G401 (cell line): Measurements from ENCODE around the gene KLHL5. TPM values are rescaled to one million over a fixed set of nuclear protein-coding genes. Genes with fewer than 3 reads are reported as not detected.
A peak's percentile ranks its signal among the peaks of the same experiment; 100 is the strongest.

Experiments
- DNase-seq: peaks from one replicate; pipeline ENCODE4 v3.0.0-alpha.2; 2015; ENCODE audit warnings: low spot score
- in situ Hi-C: cut with HindIII; loops from 2 replicates; pipeline ENCODE4 v1.10.0; 2016; ENCODE audit warnings: low sequenced_read_pairs, mixed read lengths
- total RNA-seq: library from RNA; depleted of rRNA; stranded (reverse); fragments of >200 nt; shearing (Covaris generic); gene quantifications from 2 replicates; pipeline ENCODE4 v1.2.3, GENCODE V29; 2014

Gene KLHL5
- total RNA-seq, 1 experiment from 2014 or later, result 91.7 TPM

DNA sequence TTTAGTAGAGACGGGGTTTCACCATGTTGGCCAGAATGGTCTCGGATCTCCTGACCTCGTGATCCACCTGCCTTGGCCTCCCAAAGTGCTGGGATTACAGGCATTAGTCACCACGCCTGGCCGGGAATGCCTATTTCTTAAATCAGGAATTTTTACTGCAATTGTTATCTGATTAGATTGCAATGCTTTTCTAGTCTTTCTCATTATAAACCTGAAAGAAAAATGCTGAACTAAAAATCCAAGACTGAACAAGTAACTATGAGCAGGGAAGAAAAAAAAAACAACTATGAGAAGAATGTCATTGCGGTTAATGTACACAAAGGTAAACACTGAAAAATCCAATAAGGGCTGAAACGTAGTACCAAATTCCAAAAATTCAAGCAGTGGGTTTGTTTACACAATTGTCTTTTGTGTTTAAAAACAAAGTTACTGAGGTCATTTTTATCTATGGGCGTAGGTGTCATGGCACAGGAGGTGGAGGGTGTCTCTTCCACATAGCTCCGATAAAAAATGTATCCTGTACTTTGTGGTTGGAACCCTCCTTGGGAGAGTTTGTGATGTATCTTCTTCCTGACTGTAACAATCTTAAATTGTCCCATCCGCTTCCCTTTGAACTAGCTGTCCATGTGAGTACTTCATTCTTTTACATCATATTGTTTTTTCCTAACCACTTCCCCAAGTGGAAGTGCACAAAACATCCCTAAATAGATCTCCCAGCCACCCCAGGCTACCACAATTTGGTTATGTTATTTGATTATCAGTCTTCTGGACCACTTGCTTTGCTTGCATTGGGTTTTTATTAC is 18.8 kb upstream of the KLHL5 start:
- in situ Hi-C loops, result no loop called here
- DNase-seq, result no peak

DNA sequence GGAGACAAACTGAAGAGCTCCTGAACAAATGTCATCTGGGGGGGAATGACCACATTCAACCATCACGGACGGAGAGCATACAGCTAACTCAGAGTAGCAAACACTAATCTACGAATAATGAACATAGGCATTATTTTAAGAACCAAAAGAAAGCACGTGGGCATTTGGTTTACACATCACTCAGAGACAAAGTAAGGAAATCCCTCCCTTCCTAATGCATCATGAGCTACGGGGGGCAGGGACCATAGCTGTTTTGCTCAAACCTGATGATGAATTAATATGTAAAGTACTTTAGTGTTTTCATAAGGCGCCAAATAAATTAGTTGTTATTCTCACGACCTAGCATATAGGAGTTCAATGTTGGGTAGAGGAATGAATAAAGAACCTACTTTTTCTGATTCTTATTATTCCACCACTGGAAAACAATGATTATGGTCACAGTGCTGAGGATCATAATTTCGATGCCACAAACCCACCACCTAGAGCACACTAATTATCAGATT is 18.1 kb upstream of the KLHL5 start:
- in situ Hi-C loops, result no loop called here
- peak; percentile 50 for DNase-seq

DNA sequence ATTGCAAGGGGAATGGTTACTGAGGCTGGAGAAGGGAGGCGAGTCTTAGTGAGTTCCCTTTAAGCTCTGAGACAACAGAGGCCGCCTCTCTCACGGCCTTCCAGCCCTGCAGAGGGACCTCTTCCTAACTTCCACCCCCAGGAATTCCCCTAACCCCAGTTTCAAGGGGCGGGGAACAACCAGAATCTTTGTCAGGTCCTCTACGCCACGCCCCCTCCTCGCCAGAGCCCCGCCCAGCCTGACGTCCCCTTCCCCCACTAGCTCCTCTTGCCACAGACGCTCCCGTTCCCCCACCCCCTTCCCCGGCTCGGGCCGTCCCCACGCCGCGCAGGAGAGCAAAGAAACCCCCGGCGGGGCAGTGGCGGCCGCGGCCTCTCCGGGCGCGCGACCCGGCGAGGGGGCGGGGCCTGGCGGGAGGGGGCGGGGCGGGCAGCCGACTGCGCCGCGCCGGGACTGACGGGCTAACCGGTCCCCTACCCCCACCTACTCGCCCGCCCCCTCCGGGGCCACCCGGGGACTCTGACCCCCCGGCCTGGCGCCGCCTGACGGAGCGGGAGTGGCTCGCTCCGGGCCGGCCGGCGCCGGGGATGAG is 17.6 kb upstream of the KLHL5 start:
- DNase-seq, result peak; percentile 83
- in situ Hi-C loops, result no loop called here

DNA sequence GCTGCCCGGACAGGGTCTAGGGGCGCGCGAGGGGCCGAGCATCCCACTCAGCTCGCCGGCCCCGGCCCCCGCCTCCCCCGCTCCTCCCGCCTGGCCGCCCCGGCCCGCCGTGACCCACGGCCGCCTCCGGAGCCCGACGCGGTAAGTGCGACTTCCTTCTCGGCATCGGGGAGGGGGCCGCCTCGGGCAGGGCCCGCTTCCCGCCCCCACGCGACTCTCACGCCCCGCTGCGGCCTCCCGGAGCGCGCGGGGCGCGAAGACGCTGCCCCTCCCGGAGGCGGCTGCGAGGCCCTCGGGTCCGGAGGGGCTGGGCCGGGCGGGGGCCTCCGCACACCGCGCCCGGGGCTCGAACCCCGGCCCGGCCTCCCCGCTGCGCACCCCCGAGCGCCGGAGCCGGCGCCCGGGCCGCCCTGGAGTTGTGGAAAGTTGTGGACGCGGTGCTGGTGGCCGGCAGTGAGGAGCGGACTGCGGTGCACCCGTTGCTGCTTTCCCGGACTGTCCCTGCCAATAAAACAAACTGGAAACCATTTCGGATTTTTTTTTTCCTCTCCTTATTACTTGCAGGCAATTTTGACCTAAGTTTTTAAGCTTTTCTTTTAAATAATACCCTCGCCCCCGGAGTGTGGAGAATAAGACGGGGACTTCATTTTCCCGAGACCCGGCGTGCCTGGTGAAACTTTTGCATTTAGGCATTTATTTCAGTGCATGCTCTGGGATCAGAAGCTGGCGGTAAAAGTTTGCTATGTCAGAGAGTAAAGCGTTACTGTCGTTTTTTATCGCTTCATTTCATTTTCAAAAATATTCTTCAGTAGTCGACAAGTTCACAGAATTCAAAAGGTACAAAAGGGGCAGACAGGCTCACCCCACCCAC is 16.8 kb upstream of the KLHL5 start:
- in situ Hi-C loops, result no loop called here
- DNase-seq, result no peak

DNA sequence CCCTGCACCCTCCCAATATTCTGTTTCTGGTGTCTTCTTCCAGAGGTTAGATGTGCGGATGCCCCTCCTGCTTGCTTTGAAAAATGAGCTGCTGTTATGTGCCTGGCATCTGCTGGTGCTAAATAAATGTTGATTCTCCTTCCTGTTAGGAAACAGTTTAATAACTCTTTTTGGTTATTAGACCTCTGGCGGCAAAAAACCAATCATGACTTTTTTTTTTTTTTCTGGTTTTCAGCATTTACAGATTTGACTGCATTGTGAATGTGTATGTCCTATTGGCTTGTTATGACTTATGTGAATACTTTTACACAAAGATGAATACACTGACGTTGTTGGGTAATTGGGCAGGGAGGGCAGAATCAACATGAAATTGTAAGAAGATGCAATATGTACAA is 16.2 kb upstream of the KLHL5 start:
- no peak for DNase-seq
- in situ Hi-C loops, result no loop called here

DNA sequence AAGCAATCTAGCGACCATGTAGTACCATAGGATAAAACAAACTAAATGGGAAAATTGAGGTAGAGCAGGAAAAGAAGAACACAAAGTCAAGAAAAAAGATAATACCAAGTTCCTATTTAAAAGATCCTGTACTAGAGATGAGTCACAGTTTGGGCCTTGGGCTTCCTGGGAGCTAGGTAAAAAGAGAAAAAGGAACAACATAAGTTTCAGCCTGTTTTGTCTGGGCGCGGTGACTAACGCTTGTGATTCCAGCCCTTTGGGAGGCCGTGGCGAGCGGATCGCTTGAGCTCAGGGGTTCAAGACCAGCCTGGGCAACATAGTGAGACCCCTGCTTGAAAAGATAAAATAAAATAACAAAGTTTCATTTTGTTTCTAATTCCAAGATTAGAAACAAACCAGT is 15.8 kb upstream of the KLHL5 start:
- in situ Hi-C loops, result no loop called here
- no peak for DNase-seq

DNA sequence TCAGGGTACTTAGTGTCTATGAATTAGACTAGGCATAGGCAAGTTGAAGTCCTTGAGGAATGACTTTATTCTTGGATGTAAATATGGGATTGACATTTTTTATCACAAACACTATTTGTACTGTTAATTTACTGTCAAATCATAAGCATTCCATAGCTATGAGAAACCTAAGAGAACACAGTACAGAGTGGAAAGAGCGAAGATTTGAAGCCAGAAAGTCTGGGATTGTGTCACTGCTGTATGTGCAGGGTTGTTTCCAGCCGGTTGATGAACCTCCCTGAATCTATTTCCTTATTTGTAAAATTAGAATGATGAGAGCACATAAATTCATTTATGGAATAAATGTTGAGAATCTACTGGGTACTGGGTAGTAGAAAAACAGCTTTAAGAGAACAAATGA is 14.4 kb upstream of the KLHL5 start:
- in situ Hi-C loops, result no loop called here
- DNase-seq, result no peak

DNA sequence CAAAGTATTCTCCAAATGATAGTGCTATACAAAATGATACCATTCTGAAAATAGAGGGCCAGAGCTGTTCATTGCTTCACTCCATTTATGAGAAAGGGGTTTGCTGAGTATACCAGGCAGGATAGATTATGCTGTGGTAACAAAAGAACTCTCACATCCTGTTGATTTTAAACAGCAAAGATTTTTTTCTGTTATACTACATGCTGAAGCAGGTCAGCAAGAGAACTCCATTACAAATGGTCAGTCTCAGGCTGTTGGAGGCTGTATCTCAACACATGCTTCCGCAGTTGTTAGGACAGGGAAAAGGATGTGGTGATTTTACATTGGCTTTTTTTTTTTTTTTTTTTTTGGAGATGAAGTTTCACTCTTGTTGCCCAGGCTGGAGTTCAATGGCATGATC is 13.7 kb upstream of the KLHL5 start:
- no peak for DNase-seq
- in situ Hi-C loops, result no loop called here

GRCh38 chr4:39050590-39050989 is 11.4 kb upstream of the KLHL5 start:
- in situ Hi-C loops, result no loop called here

DNA sequence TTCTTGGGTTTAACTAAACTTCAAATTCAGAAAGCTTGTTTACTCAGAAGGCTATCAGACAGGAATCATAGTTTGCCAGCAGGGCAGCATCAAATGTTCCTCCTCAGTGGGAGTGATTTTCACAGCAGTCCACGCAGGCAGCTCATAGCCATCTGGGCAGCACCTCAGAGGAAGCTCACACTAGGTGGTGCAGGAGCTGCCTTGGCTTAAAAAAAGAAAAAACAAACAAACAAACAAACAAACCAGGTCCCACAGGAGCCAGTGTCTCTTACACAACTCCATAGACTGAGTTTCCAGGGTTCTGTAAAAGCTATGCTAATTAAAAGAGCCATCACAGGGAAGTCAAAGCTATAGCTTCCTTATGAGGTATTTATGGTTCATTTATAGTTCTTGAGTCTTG is 10.5 kb upstream of the KLHL5 start:
- peak; percentile 68 for DNase-seq
- in situ Hi-C loops, result no loop called here

More at GRCh38 chr4:39050590-39050989, 11.4 kb upstream of the KLHL5 start:
- no peak for DNase-seq

- DNase-seq, result no peak
- in situ Hi-C loops, result no loop called here
These were observed 8.0 kb upstream of the KLHL5 start for GRCh38 chr4:39053983-39054382.

DNA sequence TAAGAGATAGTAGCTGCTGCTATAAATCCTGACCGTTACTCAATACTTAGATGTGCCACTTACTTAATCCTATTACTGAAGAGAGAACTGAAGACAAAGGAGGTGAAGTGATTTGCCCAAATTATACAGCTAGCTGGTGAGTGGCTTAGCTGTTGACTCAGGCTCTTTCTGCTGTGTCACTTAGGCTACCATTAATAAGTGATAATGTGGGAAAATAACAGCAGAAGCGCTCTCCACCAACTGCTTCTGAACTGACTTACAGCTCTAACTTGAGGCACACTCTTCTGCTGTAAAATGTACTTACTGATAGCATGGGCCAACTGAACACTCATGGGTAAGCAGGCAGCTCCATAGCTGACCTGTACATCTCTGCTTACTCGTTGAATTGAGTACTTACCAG is 7.5 kb upstream of the KLHL5 start:
- in situ Hi-C loops, result no loop called here
- no peak for DNase-seq

DNA sequence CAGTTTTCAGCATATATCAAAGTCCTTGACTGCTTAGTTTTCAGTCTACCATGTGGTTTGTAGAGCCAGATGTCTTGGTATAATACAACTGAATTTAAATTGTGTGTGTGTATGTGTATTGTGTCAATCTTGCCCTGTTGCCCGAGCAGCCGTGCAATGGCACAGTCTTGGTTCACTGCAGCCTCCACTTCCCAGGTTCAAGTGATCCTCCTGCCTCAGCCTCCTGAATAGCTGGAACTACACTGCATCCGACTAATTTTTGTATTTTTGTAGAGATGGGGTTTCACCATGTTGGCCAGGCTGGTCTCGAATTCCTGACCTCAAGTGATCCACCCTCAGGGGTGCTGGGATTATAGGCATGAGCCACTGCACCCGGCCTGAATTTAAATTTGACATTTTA is 6.0 kb upstream of the KLHL5 start:
- DNase-seq, result no peak
- in situ Hi-C loops, result no loop called here

GRCh38 chr4:39061457-39061856 is 575 bp upstream of the KLHL5 start:
- in situ Hi-C loops, result no loop called here

GRCh38 chr4:39062770-39063097 is 702 bp downstream of the KLHL5 start:
- peak; percentile 68 for DNase-seq
- in situ Hi-C loops, result no loop called here

More at GRCh38 chr4:39061457-39061856, 575 bp upstream of the KLHL5 start:
- DNase-seq, result no peak

GRCh38 chr4:39063430-39063829 is 1.4 kb downstream of the KLHL5 start:
- in situ Hi-C loops, result no loop called here
- peak; percentile 35 for DNase-seq

DNA sequence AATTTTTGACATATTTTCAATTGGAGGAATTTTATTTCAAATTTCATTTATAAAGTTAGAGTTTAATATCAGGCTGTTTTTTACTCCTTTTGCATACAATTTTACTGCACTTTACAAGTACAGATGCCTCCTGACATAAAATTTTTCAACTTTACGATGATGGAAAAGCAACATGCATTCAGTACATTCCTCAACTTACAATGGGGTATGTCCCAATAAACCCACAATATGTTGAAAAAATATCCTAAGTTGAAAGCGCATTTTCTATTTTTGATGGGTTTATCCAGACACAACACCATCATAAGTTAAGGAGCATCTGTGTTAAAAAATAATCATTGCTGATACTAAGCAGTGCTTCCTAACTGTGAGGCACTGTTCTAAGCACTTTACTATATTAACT is 4.3 kb downstream of the KLHL5 start:
- DNase-seq, result no peak
- in situ Hi-C loops, result no loop called here

DNA sequence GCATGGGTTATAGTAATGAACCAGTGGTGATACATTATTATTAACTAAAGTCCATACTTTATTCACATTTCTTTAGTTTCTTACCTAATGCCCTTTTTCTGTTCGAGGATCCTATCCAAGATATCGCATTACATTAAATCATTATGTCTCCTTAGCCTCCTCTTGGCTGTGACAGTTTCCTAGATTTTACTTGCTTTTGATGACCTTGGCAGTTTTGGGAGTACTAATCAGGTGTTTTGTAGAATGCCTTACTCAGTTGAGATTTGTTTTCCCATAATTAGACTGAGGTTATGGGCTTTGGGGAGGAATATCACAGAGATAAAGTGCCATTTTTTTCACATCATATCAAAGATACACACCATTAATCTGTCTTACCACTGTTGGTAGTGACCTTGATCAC is 5.0 kb downstream of the KLHL5 start:
- no peak for DNase-seq
- in situ Hi-C loops, result no loop called here

DNA sequence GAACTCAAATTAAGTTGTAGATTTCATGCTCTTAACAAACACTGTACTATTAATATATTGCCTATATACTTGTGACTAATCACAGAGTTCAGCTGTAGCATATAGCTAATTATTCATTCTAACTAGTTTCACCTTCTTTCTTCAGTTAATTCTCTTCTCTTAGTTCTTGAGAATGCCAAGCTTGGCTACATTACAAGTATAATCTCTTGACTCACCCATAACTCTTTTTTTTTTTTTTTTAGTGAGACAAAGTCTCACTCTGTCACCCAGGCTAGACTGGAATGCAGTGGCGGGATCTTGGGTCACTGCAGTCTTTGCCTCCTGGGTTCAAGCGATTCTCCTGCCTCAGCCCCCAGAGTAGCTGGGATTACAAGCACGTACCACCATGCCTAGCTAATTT is 5.4 kb downstream of the KLHL5 start:
- no peak for DNase-seq
- in situ Hi-C loops, result no loop called here

GRCh38 chr4:39068907-39069306 is 6.9 kb downstream of the KLHL5 start:
- in situ Hi-C loops, result no loop called here

More at GRCh38 chr4:39068907-39069306, 6.9 kb downstream of the KLHL5 start:
- no peak for DNase-seq
